Urinary bladder (tissue), 4 donors: ENCODE data around the gene AP4M1. TPM values are rescaled to one million over a fixed set of nuclear protein-coding genes. Genes with fewer than 3 reads are reported as not detected.

ENCODE experiments used
- DNase-seq: peaks from one replicate; pipeline ENCODE4 v3.0.0-alpha.2; 2015; ENCODE audit errors: extremely low spot score
- H3K27ac ChIP-seq: one replicate; pipeline ENCODE4 v1.5.1; 2013; ENCODE audit warnings: low read depth, mild to moderate bottlenecking, moderate library complexity
- H3K36me3 ChIP-seq: one replicate; pipeline ENCODE4 v1.6.1; 2013; ENCODE audit warnings: mild to moderate bottlenecking, moderate library complexity; ENCODE audit not compliant: insufficient read depth
- H3K4me1 ChIP-seq: one replicate; pipeline ENCODE4 v1.6.1; 2013; ENCODE audit warnings: mild to moderate bottlenecking, moderate library complexity; ENCODE audit not compliant: insufficient read depth
- H3K4me3 ChIP-seq: one replicate; pipeline ENCODE4 v1.5.1; 2013; ENCODE audit warnings: low read depth, low read length
- WGBS: extraction: QIAGEN DNeasy Blood & Tissue Kit; methylation state at CpG from one replicate; pipeline ENCODE4 v1.1.7; 2013; 5-methylcytosine and 5-hydroxymethylcytosine counted together
- polyA plus RNA-seq: library from polyadenylated mRNA; stranded (reverse); fragments of 200-250 nt; gene quantifications from one replicate; pipeline ENCODE4 v1.2.3, GENCODE V29; 2013
- total RNA-seq: library from RNA; depleted of rRNA; stranded (reverse); fragments of >200 nt; gene quantifications from one replicate; pipeline ENCODE4 v1.2.3, GENCODE V29; 2014
- donor health status: healthy with polysubstance abuse.
- donor health status: healthy.

Gene AP4M1
- total and polyA plus RNA-seq, 2 donors = 13.9 to 23.9 TPM

DNA sequence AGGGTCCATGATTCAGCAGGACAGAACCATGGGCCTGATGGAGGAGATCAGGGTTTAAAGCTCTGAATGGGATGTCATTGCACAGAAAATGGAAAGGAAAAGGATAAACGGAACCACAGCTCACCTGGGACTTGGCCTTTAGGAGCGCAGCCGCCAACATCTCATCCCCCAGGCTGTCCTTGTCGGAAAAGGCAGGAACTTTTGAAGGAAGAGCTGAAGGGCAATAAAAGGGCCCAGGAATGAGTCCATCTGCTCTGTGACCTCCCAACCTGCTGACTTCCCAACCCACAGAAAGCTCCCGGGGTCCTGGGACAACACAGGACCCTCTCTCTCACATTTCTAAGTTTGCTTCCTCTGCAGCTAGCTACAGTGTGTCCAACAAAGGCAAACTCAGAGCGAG is 26.0 kb upstream of the AP4M1 start:
- WGBS = 95% methylated on average over 6 of the region's 6 CpGs
- peaks cover 21% of the 10 kb centered on the region for H3K36me3 ChIP-seq
- H3K27ac ChIP-seq = no peak overlapping the region
- no peak for DNase-seq
- H3K4me1 ChIP-seq = peaks cover 1% of the 10 kb centered on the region
- H3K4me3 ChIP-seq = no peak overlapping the region

DNA sequence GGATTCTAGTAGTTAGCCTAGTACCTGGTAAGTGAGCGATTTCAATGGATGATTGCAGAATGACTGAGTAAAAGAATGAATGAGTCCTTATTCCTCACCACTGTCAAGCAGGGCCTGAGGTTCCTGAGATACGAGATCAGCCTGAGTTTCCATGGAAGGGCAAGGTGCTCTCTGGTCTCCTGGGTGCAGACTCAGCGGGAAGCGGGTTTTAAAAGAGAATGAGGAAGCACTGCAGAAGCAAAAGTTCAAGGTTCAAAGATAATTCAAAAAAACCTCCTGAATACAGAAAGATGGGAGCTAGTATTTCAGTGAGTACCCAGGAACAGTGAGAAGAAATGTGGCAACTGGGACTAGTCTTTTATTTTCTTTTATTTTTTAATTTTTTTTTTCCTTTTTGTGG is 24.2 kb upstream of the AP4M1 start:
- WGBS = 93% methylated on average over 4 of the region's 4 CpGs
- DNase-seq = no peak
- no peak overlapping the region for H3K27ac ChIP-seq
- H3K36me3 ChIP-seq = peaks cover 14% of the 10 kb centered on the region
- H3K4me1 ChIP-seq = peaks cover 1% of the 10 kb centered on the region
- no peak overlapping the region for H3K4me3 ChIP-seq

DNA sequence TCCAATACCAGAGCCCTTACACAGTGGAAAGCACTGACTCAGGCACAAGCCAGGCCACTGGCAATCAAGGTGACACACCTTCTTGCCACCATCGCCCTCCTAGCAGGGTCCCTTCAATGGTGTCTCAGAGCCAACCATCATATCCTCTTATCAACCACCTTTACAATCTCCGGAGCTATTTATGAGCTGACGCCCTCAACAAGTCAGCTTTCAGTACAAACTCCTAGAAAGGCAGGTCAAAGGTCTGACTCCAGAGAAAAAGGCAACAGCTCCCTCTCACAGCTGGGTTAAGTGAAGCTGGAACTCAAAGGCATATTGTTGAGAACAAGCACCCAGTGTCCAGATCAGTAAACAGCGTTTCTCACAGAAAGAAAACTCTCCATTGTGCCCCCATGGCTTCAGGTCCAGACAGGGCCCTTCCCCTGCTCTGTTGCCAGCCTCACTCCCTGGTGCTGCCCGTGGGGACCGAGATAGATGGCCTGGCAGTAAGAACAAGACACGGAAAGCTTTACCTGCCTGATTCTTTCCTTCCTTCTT is 22.4 kb upstream of the AP4M1 start:
- H3K27ac ChIP-seq = no peak overlapping the region
- DNase-seq = no peak
- 77% methylated on average over 7 of the region's 7 CpGs for WGBS
- no peak overlapping the region for H3K4me3 ChIP-seq
- peaks cover 1% of the 10 kb centered on the region for H3K4me1 ChIP-seq
- H3K36me3 ChIP-seq = peaks cover 8% of the 10 kb centered on the region

DNA sequence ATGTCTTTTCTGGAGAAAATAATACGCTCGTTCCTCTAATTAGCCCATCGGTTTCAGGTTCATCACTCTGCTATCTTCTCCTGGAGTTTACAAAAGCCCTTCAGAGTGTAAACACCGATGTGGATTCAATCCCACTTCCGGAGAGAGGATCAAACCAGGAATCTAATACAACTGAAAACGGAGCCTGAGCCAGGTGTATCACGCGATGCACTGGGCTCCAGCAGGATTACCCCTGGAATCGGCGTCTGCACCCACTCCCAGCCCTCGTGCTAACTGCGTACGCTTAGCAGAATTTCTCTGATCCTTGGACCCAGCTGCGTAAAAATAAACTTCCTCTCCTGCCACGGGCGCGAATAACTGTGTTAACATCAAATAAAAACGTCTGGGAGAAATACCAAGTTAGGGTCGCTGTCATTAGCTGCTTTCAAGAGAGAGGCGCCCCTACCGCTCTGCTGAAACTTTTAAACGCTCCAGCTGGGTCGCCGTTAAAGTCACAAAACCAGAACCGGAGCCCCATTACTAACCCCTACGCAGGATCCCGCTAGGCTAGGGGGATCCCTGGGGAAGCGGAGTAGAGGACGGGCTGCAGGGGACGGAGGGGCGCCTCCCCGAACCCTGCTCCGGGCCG is 20.4 kb upstream of the AP4M1 start:
- DNase-seq = no peak
- Histone ChIP-seq H3K27ac (peak overlapping the region; percentile 78), H3K4me1 (peaks cover 1% of the 10 kb centered on the region), H3K4me3 (peak overlapping the region; percentile 65), H3K36me3 (no peaks in the 10 kb centered on the region)
- WGBS = under 1% methylated on average over 34 of the region's 34 CpGs

DNA sequence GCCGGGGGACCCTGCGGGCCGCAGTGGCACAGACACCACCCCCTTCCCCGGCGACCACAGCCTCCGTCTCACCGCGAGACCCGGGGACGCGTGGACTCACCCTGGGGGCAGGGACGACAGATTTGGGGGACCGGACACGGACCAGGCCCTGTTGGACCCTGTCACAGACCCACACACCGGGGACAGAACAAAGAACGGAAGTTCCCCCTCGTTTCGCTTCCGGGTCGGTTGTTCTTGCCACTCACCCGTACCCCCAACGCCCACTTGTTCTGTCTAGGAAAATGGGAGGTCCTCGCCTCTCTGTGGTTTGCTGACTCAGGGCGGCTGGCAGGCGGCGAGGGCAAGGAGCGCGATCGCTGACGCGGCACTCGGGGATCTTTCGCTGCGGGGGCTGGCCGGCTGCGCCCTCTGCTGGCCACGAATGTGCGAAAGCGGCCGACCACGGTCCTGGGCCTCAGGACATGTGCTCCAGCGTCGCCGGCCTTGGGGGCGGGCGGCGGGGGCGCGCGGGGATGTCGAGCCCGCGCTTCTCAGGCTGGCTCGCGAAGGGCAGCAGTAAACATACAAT is 19.8 kb upstream of the AP4M1 start, which contains the start of gene ZNF3:
Gene ZNF3, minus strand, starts transcription at position 189 of the 568 bp plus-strand sequence. CDS start 4,366 bp downstream, outside the sequence.
- Histone ChIP-seq H3K4me1 (peaks cover 1% of the 10 kb centered on the region), H3K27ac (peak within 1 kb of the TSS; percentile 78), H3K36me3 (no peaks in the 10 kb centered on the region), H3K4me3 (peak within 1 kb of the TSS; percentile 65)
- DNase-seq = peak; percentile 98
- WGBS = under 1% methylated on average over 55 of the region's 55 CpGs

DNA sequence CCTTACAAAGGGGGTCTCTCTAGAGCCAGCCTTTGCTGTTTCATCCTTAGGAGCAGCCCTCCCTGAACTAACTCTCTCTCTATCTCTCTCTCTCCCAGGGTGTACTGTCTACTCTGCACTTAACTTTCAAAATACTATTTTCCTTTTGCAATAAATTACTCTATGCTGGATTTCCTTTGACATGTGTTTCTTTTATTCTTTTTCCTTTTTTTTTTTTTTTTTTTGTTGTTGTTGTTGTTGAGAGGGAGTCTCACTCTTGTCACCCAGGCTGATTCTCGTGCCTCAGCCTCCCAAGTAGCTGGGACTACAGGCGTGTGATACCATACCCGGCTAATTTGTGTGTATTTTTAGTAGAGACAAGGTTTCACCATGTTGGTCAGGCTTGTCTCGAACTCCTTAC is 18.5 kb upstream of the AP4M1 start:
- Histone ChIP-seq H3K4me3 (no peak overlapping the region), H3K4me1 (peaks cover 1% of the 10 kb centered on the region), H3K27ac (no peak overlapping the region), H3K36me3 (no peaks in the 10 kb centered on the region)
- WGBS = 58% methylated on average over 4 of the region's 4 CpGs
- DNase-seq = no peak

DNA sequence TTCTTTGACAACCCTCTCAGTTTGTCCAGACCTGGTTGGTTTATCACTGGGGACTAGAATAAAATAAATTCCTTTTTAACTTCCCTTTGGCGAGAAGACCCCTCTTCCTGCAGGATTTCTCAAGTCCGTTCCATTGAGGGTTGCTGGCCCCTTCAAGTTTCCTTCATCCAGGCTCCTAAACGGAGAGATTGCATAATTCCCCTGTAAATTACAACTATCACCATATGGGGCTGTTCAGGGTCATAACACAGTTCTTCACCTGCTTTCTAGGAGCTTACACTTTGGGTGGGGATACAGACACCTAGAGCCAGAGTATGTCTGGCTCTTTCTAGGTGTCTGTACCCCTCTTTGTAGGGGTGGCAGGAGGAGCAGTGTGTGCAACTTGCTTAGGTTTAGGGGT is 15.9 kb upstream of the AP4M1 start:
- Histone ChIP-seq H3K36me3 (no peaks in the 10 kb centered on the region), H3K4me3 (no peak overlapping the region), H3K27ac (no peak overlapping the region), H3K4me1 (no peaks in the 10 kb centered on the region)
- WGBS = 29% methylated on average over 3 of the region's 3 CpGs
- DNase-seq = no peak

DNA sequence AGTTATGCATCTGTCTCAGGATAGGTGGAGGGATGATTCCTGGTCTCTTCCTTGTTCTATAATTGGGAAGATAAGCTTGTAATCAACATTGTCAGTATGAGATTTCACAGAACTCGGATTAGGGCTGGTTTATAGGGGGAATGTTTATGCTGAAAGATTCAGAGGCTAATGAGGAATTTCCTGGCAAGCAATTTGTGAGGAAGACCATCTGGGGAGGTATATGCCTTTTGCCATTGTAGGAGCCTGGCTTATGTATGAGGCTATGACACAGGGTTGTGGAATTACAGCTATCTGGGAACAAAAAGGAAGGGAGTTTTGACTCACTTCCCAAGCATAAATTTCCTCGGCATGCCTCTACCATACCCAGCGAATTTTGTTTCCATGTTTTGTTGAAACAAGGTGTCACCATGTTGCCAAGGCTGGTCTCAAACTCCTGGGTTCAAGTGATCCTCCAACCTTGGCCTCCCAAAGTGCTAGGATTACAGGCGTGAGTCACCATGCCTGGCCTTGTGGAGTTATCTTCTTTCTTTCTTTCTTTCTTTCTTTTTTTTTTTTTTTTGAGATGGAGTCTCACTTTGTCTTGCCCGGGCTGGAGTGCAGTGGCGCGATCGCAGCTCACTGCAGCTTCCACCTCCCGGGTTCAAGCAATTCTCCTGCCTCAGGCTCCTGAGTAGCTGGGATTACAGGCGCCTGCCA is 14.2 kb upstream of the AP4M1 start:
- DNase-seq = no peak
- Histone ChIP-seq H3K4me1 (no peaks in the 10 kb centered on the region), H3K36me3 (no peaks in the 10 kb centered on the region), H3K4me3 (no peak overlapping the region), H3K27ac (no peak overlapping the region)
- 31% methylated on average over 10 of the region's 10 CpGs for WGBS

DNA sequence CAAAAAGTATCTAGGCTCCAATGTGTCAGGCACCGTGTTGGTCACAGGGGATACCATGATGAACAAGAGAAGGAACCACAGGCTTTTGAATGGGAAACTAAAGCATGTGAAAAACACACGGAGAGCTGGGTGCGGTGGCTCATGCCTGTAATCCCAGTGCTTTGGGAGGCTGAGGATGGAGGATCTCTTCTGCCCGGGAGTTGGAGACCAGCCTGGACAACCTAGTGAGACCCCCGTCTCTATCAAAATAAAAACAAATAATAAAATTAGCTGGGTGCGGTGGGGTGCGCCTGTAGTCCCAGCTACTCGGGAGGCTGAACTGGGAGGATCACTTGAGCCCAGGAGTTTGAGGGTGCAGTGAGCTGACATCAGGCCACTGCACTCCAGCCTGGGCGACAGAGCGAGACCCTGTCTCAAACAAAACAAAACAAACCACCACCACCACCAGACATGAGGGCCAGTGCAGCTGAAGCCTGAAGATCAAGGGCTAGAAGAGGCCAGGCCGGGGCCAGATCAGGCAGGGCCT is 13.3 kb upstream of the AP4M1 start:
- Histone ChIP-seq H3K27ac (peak overlapping the region; percentile 79), H3K36me3 (no peaks in the 10 kb centered on the region), H3K4me1 (no peaks in the 10 kb centered on the region), H3K4me3 (peak overlapping the region; percentile 64)
- no peak for DNase-seq
- 76% methylated on average over 11 of the region's 11 CpGs for WGBS

DNA sequence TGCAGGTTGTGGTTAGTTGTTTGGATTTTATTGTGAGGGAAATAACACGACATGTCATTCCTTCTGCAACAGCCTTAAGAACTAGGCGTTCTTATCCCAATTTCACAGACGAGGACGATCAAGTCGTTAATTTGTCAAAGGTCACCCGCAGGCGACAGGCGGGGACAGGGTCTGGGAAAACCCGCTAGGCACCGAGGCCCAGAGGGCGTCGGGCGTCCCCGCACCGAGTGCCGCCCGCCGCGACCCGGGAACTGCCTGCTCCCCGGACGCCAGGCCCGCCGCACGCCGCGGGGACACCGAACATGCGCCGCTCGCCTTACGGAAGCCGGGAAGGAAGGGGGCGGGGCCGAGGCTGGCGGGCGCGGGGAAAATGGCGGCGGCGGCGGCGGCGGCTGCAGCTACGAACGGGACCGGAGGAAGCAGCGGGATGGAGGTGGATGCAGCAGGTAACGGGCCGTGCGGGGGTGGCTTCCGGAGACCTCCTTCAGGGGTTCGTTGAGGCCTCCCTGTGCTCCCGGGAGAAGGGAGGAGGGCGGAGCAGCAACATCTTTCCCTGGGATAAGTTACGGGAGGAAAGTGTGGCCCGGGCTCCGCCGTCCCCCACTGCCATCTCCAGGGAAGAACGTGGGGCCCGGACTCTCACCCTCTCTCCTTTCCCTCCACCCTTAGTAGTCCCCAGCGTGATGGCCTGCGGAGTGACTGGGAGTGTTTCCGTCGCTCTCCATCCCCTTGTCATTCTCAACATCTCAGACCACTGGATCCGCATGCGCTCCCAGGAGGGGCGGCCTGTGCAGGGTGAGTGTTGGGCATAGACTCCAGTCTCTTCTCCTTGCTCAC is 12.6 kb upstream of the AP4M1 start, which contains the start of gene COPS6:
Gene COPS6, plus strand, starts transcription at position 349 of the 837 bp plus-strand sequence. Its CDS starts 22 bp downstream, at position 371.
- peak within 1 kb of the TSS; percentile 64 for H3K4me3 ChIP-seq
- peak within 1 kb of the TSS; percentile 79 for H3K27ac ChIP-seq
- H3K36me3 ChIP-seq = no peaks in the 10 kb centered on the region
- no peak for DNase-seq
- WGBS = under 1% methylated on average over 68 of the region's 68 CpGs
- H3K4me1 ChIP-seq = no peaks in the 10 kb centered on the region

DNA sequence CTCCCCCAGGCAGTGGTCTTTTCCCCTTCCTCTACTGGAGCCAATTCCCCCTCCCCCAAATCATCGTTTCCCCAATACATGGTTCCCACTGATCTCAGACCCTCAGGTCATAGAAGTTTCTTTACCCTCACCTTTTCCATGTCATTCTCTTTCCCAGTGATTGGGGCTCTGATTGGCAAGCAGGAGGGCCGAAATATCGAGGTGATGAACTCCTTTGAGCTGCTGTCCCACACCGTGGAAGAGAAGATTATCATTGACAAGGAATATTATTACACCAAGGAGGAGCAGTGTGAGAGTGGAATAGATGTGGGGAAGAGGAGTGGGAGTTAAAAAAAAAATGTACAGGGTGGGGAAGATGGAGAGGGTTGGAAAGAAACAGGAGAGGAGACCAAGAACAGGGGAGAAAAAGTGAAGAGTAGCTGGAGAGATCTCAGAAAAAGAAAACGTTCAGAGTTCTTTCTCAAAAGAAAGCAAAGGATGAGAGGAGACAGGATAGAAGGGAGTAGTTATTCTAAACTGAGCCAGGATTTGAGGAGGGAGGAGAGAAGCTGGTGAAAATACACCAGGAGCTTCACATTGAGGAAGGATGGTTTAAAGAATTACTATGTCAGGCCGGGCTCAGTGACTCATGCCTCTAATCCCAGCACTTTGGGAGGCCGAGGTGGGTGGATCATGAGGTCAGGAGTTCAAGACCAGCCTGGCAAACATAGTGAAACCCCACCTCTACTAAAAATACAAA is 11.8 kb upstream of the AP4M1 start:
- Histone ChIP-seq H3K4me3 (peak overlapping the region; percentile 64), H3K36me3 (no peaks in the 10 kb centered on the region), H3K4me1 (no peaks in the 10 kb centered on the region), H3K27ac (no peak overlapping the region)
- no peak for DNase-seq
- 23% methylated on average over 7 of the region's 7 CpGs for WGBS

DNA sequence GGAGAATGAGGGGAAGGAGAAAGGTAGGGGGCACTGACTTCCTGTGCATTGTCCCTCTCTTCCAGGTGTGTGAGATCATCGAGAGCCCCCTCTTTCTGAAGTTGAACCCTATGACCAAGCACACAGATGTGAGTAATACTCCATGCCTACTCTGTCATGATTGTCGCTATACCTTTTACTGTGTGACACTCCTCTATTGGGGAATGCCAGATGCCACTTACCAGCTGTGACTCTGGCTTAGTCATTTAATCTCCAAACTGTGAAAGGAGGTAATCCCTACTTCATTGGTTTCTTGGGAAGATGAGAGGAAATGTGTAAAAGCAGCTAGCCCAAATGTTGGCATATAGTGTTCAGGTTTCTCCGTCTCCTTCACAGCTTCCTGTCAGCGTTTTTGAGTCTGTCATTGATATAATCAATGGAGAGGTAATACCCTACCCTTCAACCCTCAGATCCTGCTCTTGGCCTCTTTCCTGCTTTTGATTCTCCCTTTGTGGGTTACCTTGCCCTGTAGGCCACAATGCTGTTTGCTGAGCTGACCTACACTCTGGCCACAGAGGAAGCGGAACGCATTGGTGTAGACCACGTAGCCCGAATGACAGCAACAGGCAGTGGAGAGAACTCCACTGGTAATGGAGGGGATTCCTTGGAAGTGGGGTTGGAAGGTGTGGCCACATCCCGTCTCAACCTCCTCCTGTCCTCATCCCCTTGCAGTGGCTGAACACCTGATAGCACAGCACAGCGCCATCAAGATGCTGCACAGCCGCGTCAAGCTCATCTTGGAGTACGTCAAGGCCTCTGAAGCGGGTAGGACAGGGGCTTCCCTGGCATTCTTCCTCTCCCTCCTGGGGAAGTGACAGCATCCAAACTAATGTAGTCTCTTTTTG is 10.7 kb upstream of the AP4M1 start:
- no peak overlapping the region for H3K4me3 ChIP-seq
- 84% methylated on average over 14 of the region's 14 CpGs for WGBS
- no peak overlapping the region for H3K27ac ChIP-seq
- H3K4me1 ChIP-seq = no peaks in the 10 kb centered on the region
- H3K36me3 ChIP-seq = no peaks in the 10 kb centered on the region
- DNase-seq = no peak
